Common myeloid progenitor, CD34-positive (primary cell): Measurements from ENCODE around the gene TMPRSS5.
"Not testable (repeated sequence)": the region's sequence is repeated elsewhere in the genome, so short reads cannot be mapped to it uniquely, and the experiment has no call there.

Source experiments
- CTCF ChIA-PET: fragments of 350-600 bp; sonication (Branson Sonifier 250); formaldehyde crosslinking; loops from one replicate; lab custom pipeline; 2021; ENCODE audit warnings: antibody characterized with exemption; lab: Charles Lee
- POLR2A ChIA-PET: fragments of 350-600 bp; sonication (Branson Sonifier 250); formaldehyde crosslinking; loops from one replicate; lab custom pipeline; 2021; ENCODE audit warnings: antibody characterized with exemption; lab: Charles Lee
- DNase-seq, 3 donors: peaks; one replicate each; pipeline versions ENCODE4 v3.0.0 to v3.0.0-alpha.2; 2013
- H3K27ac ChIP-seq, 2 experiments: 1 replicate in 1 of 2; 2 replicates in 1 of 2; pipeline ENCODE4 v1.7.0; 2013; ENCODE audit warnings: inconsistent platforms in 2 of 2, low read length in 2 of 2, mild to moderate bottlenecking in 2 of 2, low read depth in 1 of 2, moderate library complexity in 1 of 2; ENCODE audit not compliant: severe bottlenecking in 2 of 2, insufficient read depth in 1 of 2, poor library complexity in 1 of 2
- H3K27me3 ChIP-seq, 5 experiments: replicated peaks in 2 of 5; 1 replicate in 3 of 5; 2 replicates in 2 of 5; pipeline versions ENCODE4 v1.6.1 to v1.7.0; 2013; ENCODE audit warnings: low read length in 4 of 5, mild to moderate bottlenecking in 2 of 5, moderate library complexity in 2 of 5, inconsistent platforms in 1 of 5; ENCODE audit not compliant: insufficient read depth in 5 of 5, control insufficient read depth in 4 of 5
- H3K36me3 ChIP-seq, 4 experiments: 1 replicate in 2 of 4; 2 replicates in 2 of 4; pipeline versions ENCODE4 v1.6.1 to v1.7.0; 2013; ENCODE audit warnings: low read length in 3 of 4, control low read depth in 1 of 4, mild to moderate bottlenecking in 1 of 4; ENCODE audit not compliant: control insufficient read depth in 4 of 4, insufficient read depth in 4 of 4
- H3K4me1 ChIP-seq, 4 experiments: 1 replicate in 3 of 4; 2 replicates in 1 of 4; pipeline versions ENCODE4 v1.6.1 to v1.7.1; 2013; ENCODE audit warnings: low read length in 3 of 4, mild to moderate bottlenecking in 3 of 4, control low read depth in 1 of 4, inconsistent platforms in 1 of 4, moderate library complexity in 1 of 4; ENCODE audit not compliant: control insufficient read depth in 4 of 4, insufficient read depth in 4 of 4; ENCODE audit errors: control extremely low read depth in 1 of 4
- H3K4me3 ChIP-seq, 7 experiments: 1 replicate in 4 of 7; 2 replicates in 3 of 7; pipeline versions ENCODE4 v1.5.1 to v1.7.0; 2013; ENCODE audit warnings: mild to moderate bottlenecking in 7 of 7, low read length in 6 of 7, moderate library complexity in 6 of 7, inconsistent platforms in 2 of 7, low read depth in 2 of 7, control low read depth in 1 of 7; ENCODE audit not compliant: insufficient read depth in 4 of 7, control insufficient read depth in 1 of 7; ENCODE audit errors: extremely low read depth in 1 of 7
- H3K9me3 ChIP-seq, 5 experiments: 1 replicate in 4 of 5; 2 replicates in 1 of 5; pipeline versions ENCODE4 v1.6.1 to v1.7.1; 2013; ENCODE audit warnings: low read length in 4 of 5, mild to moderate bottlenecking in 2 of 5, inconsistent platforms in 1 of 5, low read depth in 1 of 5, moderate library complexity in 1 of 5; ENCODE audit not compliant: control insufficient read depth in 4 of 5, insufficient read depth in 2 of 5; ENCODE audit errors: control extremely low read depth in 1 of 5
- WGBS: methylation state at CpG from one replicate; pipeline ENCODE4 v1.1.5; 2013; ENCODE audit not compliant: insufficient coverage; 5-methylcytosine and 5-hydroxymethylcytosine counted together

The TMPRSS5 gene

DNA sequence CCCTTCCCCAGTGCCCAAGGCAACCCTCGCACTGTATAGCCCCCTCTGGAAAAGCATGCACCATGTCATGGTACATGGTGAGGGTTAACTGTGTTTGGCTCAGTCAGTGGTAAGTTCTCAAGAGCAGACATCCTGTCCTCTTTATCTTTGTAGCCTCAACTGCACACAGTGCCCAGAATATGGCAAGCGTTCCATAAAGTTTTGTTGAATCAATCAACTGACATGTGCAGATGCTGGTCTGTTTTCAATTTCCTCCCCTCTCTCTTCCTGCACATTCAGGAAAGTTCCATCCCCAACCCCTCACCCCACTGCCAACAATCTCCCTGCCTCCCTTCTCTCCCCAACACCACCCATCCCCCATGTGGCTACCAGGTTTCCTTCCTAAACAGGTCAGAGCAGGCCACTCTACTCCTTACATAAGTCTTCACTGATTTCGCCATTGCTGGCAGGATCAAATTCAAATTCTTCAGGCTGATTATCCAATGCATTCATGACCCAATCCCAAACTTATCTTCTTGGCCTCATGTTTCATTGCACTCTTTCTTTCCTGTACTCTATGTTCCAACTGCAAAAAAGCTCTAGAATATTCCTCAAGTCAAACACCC is 15.5 kb upstream of the TMPRSS5 start:
- no peak for DNase-seq
- Histone ChIP-seq H3K27me3 (no peaks in the 10 kb centered on the region), H3K36me3 (no peaks in the 10 kb centered on the region), H3K4me1 (no peaks in the 10 kb centered on the region), H3K27ac (no peak overlapping the region), H3K9me3 (peaks cover 0 to 2% (median 0%) of the 10 kb centered on the region in 5 experiments), H3K4me3 (no peak overlapping the region)
- WGBS: 100% methylated on average over 2 of the region's 3 CpGs
- POLR2A ChIA-PET: no interaction called here
- CTCF ChIA-PET: no interaction called here

- H3K4me1 ChIP-seq, H3K4me3 ChIP-seq, CTCF ChIA-PET, DNase-seq, H3K27me3 ChIP-seq, H3K9me3 ChIP-seq, H3K36me3 ChIP-seq, POLR2A ChIA-PET, H3K27ac ChIP-seq: not testable (repeated sequence)
- 94% methylated on average over 2 of the region's 3 CpGs for WGBS
Measured at GRCh38 chr11:113720478-113720877, 14.4 kb upstream of the TMPRSS5 start.

DNA sequence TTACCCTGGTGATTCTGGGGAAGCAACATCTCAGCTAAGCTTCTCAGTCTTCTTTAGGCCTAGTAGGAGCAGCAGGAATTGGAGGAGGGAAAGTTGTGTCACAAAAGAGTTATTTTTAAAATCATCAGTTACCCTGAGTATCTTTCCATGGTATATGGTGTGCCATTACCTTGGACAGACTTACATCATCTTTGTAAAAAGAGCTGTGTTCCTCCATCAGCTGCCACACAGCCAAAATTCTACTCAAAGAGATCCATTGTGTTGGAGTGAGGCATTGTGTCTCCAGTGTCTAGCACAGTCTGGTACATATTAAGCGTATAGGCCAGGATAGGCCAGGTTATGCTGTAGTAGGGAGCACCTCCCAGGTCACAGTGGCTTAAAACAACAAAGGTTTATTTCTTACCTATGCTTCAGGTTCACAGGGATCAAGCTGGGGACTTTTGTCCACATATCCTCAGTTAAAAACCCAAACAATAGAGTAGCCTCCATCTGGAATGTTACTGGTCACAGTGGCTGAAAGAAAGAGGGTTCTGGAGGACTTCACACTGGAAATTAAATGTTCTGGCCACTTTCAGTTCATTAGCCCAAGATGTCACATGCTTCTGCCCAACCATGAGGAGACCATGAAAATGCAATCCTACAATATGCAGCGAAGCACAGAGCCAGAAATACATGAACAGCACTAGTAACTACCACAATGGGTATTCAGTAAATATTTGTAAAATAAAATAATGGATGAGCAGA is 9.9 kb upstream of the TMPRSS5 start:
- Histone ChIP-seq H3K9me3 (peaks cover 0 to 8% (median 1%) of the 10 kb centered on the region in 5 experiments), H3K27ac (no peak overlapping the region), H3K36me3 (peaks cover 0 to 8% (median 0%) of the 10 kb centered on the region in 4 experiments), H3K4me1 (no peaks in the 10 kb centered on the region), H3K4me3 (no peak overlapping the region), H3K27me3 (no peaks in the 10 kb centered on the region)
- WGBS: 83% methylated on average over 1 of the region's 2 CpGs
- ChIA-PET POLR2A (no interaction called here), CTCF (no interaction called here)
- no peak for DNase-seq

DNA sequence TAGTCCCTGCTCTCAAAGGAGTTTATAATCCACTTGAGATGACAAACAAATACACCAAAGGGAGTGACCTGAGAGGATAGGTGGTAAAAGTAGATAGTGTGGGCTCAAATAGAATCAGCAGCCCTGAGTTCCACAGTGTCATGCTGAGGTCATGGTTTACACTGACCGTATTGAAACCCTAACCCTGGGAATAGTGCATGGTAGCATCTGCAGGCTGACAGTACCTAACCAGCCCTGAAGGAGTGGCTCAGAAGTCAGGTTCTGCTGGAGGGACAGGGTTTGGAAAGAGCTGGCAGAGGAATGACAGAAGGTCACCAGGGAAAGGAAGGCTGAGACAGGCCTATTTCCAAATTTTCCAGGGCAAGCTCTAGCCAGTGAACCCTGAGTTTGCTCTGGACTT is 9.2 kb upstream of the TMPRSS5 start:
- DNase-seq: no peak
- H3K27ac ChIP-seq: no peak overlapping the region
- WGBS: 94% methylated on average over 1 of the region's 1 CpG
- H3K4me1 ChIP-seq: no peaks in the 10 kb centered on the region
- CTCF ChIA-PET: no interaction called here
- H3K4me3 ChIP-seq: no peak overlapping the region
- no peaks in the 10 kb centered on the region for H3K27me3 ChIP-seq
- POLR2A ChIA-PET: no interaction called here
- H3K9me3 ChIP-seq: peaks cover 0 to 9% (median 0%) of the 10 kb centered on the region in 5 experiments
- peaks cover 0 to 8% (median 0%) of the 10 kb centered on the region in 4 experiments for H3K36me3 ChIP-seq

- Histone ChIP-seq H3K27ac (no peak overlapping the region), H3K4me1 (no peaks in the 10 kb centered on the region), H3K36me3 (peaks cover 0 to 5% (median 0%) of the 10 kb centered on the region in 4 experiments), H3K27me3 (no peaks in the 10 kb centered on the region), H3K9me3 (peaks cover 0 to 24% (median 2%) of the 10 kb centered on the region in 5 experiments), H3K4me3 (no peak overlapping the region)
- POLR2A ChIA-PET: no interaction called here
- CTCF ChIA-PET: no interaction called here
- no CpG with 5 or more reads among the region's 1 CpG for WGBS
- no peak for DNase-seq
Measured at GRCh38 chr11:113710989-113711388, 4.9 kb upstream of the TMPRSS5 start.

DNA sequence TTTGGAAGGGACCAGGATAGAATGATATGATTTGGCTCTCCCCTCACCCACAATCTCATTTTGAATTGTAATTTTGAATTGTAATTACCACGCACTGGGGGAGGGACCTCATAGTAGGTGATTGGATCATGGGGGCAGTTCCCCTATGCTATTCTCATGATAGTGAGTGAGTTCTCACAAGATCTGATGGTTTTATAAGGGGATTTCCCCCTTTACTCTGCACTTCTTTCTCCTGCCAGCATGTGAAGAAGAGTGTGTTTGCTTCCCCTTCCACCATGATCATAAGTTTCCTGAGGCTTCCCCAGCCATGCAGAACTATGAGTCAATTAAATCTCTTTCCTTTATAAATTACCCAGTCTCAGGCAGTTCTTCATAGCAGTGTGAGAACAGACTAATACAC is 2.6 kb downstream of the TMPRSS5 start:
- H3K27ac ChIP-seq, POLR2A ChIA-PET, H3K27me3 ChIP-seq, H3K36me3 ChIP-seq, H3K4me3 ChIP-seq, DNase-seq, H3K4me1 ChIP-seq, CTCF ChIA-PET: not testable (repeated sequence)
- WGBS: no CpG with 5 or more reads among the region's 1 CpG
- peaks cover 0 to 13% (median 2%) of the 10 kb centered on the region in 5 experiments for H3K9me3 ChIP-seq

GRCh38 chr11:113701491-113701890 is 4.6 kb downstream of the TMPRSS5 start:
- H3K4me3 ChIP-seq: no peak overlapping the region
- no peaks in the 10 kb centered on the region for H3K36me3 ChIP-seq
- H3K9me3 ChIP-seq: peaks cover 0 to 2% (median 0%) of the 10 kb centered on the region in 5 experiments
- ChIA-PET CTCF (no interaction called here), POLR2A (no interaction called here)
- DNase-seq: no peak
- no peaks in the 10 kb centered on the region for H3K4me1 ChIP-seq
- no CpG with 5 or more reads among the region's 1 CpG for WGBS
- no peaks in the 10 kb centered on the region for H3K27me3 ChIP-seq
- no peak overlapping the region for H3K27ac ChIP-seq
